Loucy (cell line): ENCODE results near the gene CCDC171.
A peak's percentile ranks its signal among the peaks of the same experiment; 100 is the strongest.

ENCODE experiments used
- H2AFZ ChIP-seq: fragments of 200-600 bp; sonication (generic); 2 replicates; pipeline ENCODE4 v1.6.0; 2016; ENCODE audit warnings: antibody characterized with exemption, mild to moderate bottlenecking, low read length, moderate library complexity
- H3F3A ChIP-seq: fragments of 200-600 bp; 2 replicates; pipeline ENCODE4 v1.6.0; 2016; ENCODE audit warnings: antibody characterized with exemption, low read depth, mild to moderate bottlenecking
- H3K27me3 ChIP-seq: fragments of 200-600 bp; sonication (generic); 2 replicates; pipeline ENCODE4 v1.6.1; 2014; ENCODE audit warnings: low read length, mild to moderate bottlenecking; ENCODE audit not compliant: insufficient read depth, poor library complexity, severe bottlenecking
- H3K36me3 ChIP-seq: fragments of 200-600 bp; sonication (generic); 2 replicates; pipeline ENCODE4 v1.6.1; 2016; ENCODE audit warnings: low read length; ENCODE audit not compliant: insufficient read depth
- H3K4me1 ChIP-seq: fragments of 200-600 bp; sonication (generic); 2 replicates; pipeline ENCODE4 v1.5.1; 2014; ENCODE audit warnings: low read length, mild to moderate bottlenecking; ENCODE audit not compliant: insufficient read depth, poor library complexity, severe bottlenecking
- H3K4me2 ChIP-seq: fragments of 200-600 bp; sonication (generic); 2 replicates; pipeline ENCODE4 v1.6.0; 2014; ENCODE audit warnings: antibody characterized with exemption, low read length, low read depth, mild to moderate bottlenecking; ENCODE audit not compliant: poor library complexity, severe bottlenecking
- H3K4me3 ChIP-seq: fragments of 200-600 bp; sonication (generic); 2 replicates; pipeline ENCODE4 v1.5.1; 2014; ENCODE audit warnings: low read length, mild to moderate bottlenecking, mixed read lengths; ENCODE audit not compliant: poor library complexity, severe bottlenecking
- H3K79me2 ChIP-seq: fragments of 200-600 bp; sonication (generic); 2 replicates; pipeline ENCODE4 v1.6.1; 2014; ENCODE audit warnings: low read length; ENCODE audit not compliant: insufficient read depth
- H3K9ac ChIP-seq: fragments of 200-600 bp; sonication (generic); 2 replicates; pipeline ENCODE4 v1.6.0; 2014; ENCODE audit warnings: mild to moderate bottlenecking, low read depth, low read length, moderate library complexity; ENCODE audit not compliant: poor library complexity, severe bottlenecking
- H3K9me2 ChIP-seq: fragments of 200-600 bp; sonication (generic); replicated peaks from 2 replicates; pipeline ENCODE4 v1.6.1; 2016; ENCODE audit warnings: low read depth, low read length, mixed read lengths
- H3K9me3 ChIP-seq: fragments of 200-600 bp; sonication (generic); 2 replicates; pipeline ENCODE4 v1.6.1; 2014; ENCODE audit warnings: mild to moderate bottlenecking, antibody characterized with exemption, low read length, low read depth; ENCODE audit not compliant: insufficient read depth
- H4K20me1 ChIP-seq: fragments of 200-600 bp; sonication (generic); 2 replicates; pipeline ENCODE4 v1.6.0; 2014; ENCODE audit warnings: antibody characterized with exemption, low read length, mild to moderate bottlenecking; ENCODE audit not compliant: insufficient read depth, poor library complexity, severe bottlenecking
- CTCF ChIP-seq: fragments of 200-600 bp; sonication (generic); conservative IDR thresholded peaks from 2 replicates; pipeline ENCODE4 v1.5.1; 2014; ENCODE audit warnings: mild to moderate bottlenecking, antibody characterized with exemption, low read length
- EZH2phosphoT487 ChIP-seq: fragments of 200-600 bp; IDR thresholded peaks from 2 replicates; pipeline ENCODE4 v1.6.1; 2018; ENCODE audit warnings: antibody characterized with exemption, mild to moderate bottlenecking, moderate library complexity, borderline replicate concordance

Gene CCDC171

GRCh38 chr9:15552636-15553527, at the start of gene CCDC171:
Gene CCDC171, plus strand, starts transcription at chr9:15553043. Its CDS starts 11,046 bp downstream, at chr9:15564089.
- Histone ChIP-seq H4K20me1 (no peaks in the 10 kb centered on the region), H3K36me3 (no peaks in the 10 kb centered on the region), H3K4me1 (peaks cover 19% of the 10 kb centered on the region), H3K9me2 (no peaks in the 10 kb centered on the region), H3K9me3 (no peaks in the 10 kb centered on the region), H2AFZ (peak within 1 kb of the TSS; percentile 90), H3K27me3 (no peaks in the 10 kb centered on the region), H3K79me2 (peaks cover 17% of the 10 kb centered on the region), H3K9ac (peak within 1 kb of the TSS; percentile 84), H3F3A (peaks cover 6% of the 10 kb centered on the region; the same call in 1 of the 2 replicates), H3K4me2 (peak within 1 kb of the TSS; percentile 84), H3K4me3 (peak within 1 kb of the TSS; percentile 88)
- no peak for TF ChIP-seq CTCF
- no peak for TF ChIP-seq EZH2phosphoT487

- Histone ChIP-seq H3K27me3 (peaks cover 4% of the 10 kb centered on the region), H3K9me3 (no peaks in the 10 kb centered on the region), H3K4me2 (peak overlapping the region; percentile 97), H3K79me2 (peaks cover 97% of the 10 kb centered on the region), H4K20me1 (peaks cover 88% of the 10 kb centered on the region), H3K9ac (no peak overlapping the region), H3K4me1 (peaks cover 63% of the 10 kb centered on the region), H3K9me2 (no peaks in the 10 kb centered on the region), H3K36me3 (peaks cover 53% of the 10 kb centered on the region), H3K4me3 (peak overlapping the region; percentile 89), H3F3A (no peaks in the 10 kb centered on the region), H2AFZ (no peak overlapping the region)
- TF ChIP-seq EZH2phosphoT487 (no peak), CTCF (peak; percentile 49)
Measured at GRCh38 chr9:15505921-15506320, 46.9 kb upstream of the CCDC171 start.

- H3K9ac ChIP-seq = peak overlapping the region; percentile 92
- H3K79me2 ChIP-seq = peaks cover 55% of the 10 kb centered on the region
- no peak for TF ChIP-seq EZH2phosphoT487
- no peak for TF ChIP-seq CTCF
Measured at GRCh38 chr9:15509931-15510788, 42.7 kb upstream of the CCDC171 start.

More at GRCh38 chr9:15509931-15510788, 42.7 kb upstream of the CCDC171 start:
- Histone ChIP-seq H3K9me3 (no peaks in the 10 kb centered on the region), H4K20me1 (peaks cover 49% of the 10 kb centered on the region), H3F3A (no peaks in the 10 kb centered on the region), H3K4me3 (peak overlapping the region; percentile 89), H3K4me1 (peaks cover 61% of the 10 kb centered on the region), H3K9me2 (no peaks in the 10 kb centered on the region), H3K27me3 (peaks cover 4% of the 10 kb centered on the region), H3K4me2 (peak overlapping the region; percentile 97), H2AFZ (peak overlapping the region; percentile 80; the same call in 1 of the 2 replicates), H3K36me3 (peaks cover 18% of the 10 kb centered on the region)
